Mucosa of descending colon (tissue), 3 donors: ENCODE results near the gene FAM133A. TPM values are rescaled to one million over a fixed set of nuclear protein-coding genes. Genes with fewer than 3 reads are reported as not detected.

Source experiments
- ATAC-seq: fragments of 200-7000 bp; cut with Tn5 transposase; one replicate; pipeline ENCODE4 v1.9.1; 2020; ENCODE audit warnings: mild to moderate bottlenecking, moderate library complexity
- DNase-seq, 3 donors: peaks; one replicate each; pipeline ENCODE4 v3.0.0-alpha.2; 2020
- H3K36me3 ChIP-seq: fragments of 200-600 bp; one replicate; pipeline ENCODE4 v1.8.0; 2021; ENCODE audit warnings: low read depth, mild to moderate bottlenecking
- H3K4me1 ChIP-seq: fragments of 200-600 bp; one replicate; pipeline ENCODE4 v1.8.0; 2021; ENCODE audit warnings: low read depth, mild to moderate bottlenecking
- H3K4me3 ChIP-seq: fragments of 200-600 bp; one replicate; pipeline ENCODE4 v1.8.0; 2021; ENCODE audit warnings: mild to moderate bottlenecking
- H3K9me3 ChIP-seq: fragments of 200-600 bp; one replicate; pipeline ENCODE4 v1.8.0; 2021; ENCODE audit warnings: mild to moderate bottlenecking
- intact Hi-C, 2 donors: fragments of 100-400 bp; cut with DNase I in 1 of 2; cut with micrococcal nuclease in 1 of 2; formaldehyde crosslinking; loops; one replicate each; pipeline versions ENCODE4 v1.11.0 to v1.11.1; 2022; cut with DNase I, micrococcal nuclease
- total RNA-seq, 3 donors: library from RNA; stranded (reverse); fragmentation: NEBNext Ultra II Directional in 2 of 3; extraction: Animal tissue kit (Norgen Biotek cat#: 25700) in 2 of 3; gene quantifications; one replicate each; pipeline versions ENCODE4 v1.2.1 to v1.2.4, GENCODE V29; 2021 to 2023
- TF ChIP-seq, protein P1 (sequence below): fragments of 200-600 bp; IDR thresholded peaks from one replicate; pipeline ENCODE4 v1.8.0; 2022; ENCODE audit warnings: antibody characterized with exemption, mild to moderate bottlenecking
- donor health status: DM: no; HTN: no; CAD: no; lungs with moderate emphysema.
- donor health status: DM: no; HTN: no; CAD: no.
- donor health status: DM: no; HTN: yes; CAD: no.

The FAM133A gene
- total RNA-seq, 3 donors from 2014 or later, result 0.14 to 0.19 TPM; not detected in 1

GRCh38 chrX:93695981-93696380, 22.0 kb downstream of the FAM133A start:
- ATAC-seq, result no peak
- intact Hi-C loops, result no loop called here
- TF ChIP-seq, protein P1, sequence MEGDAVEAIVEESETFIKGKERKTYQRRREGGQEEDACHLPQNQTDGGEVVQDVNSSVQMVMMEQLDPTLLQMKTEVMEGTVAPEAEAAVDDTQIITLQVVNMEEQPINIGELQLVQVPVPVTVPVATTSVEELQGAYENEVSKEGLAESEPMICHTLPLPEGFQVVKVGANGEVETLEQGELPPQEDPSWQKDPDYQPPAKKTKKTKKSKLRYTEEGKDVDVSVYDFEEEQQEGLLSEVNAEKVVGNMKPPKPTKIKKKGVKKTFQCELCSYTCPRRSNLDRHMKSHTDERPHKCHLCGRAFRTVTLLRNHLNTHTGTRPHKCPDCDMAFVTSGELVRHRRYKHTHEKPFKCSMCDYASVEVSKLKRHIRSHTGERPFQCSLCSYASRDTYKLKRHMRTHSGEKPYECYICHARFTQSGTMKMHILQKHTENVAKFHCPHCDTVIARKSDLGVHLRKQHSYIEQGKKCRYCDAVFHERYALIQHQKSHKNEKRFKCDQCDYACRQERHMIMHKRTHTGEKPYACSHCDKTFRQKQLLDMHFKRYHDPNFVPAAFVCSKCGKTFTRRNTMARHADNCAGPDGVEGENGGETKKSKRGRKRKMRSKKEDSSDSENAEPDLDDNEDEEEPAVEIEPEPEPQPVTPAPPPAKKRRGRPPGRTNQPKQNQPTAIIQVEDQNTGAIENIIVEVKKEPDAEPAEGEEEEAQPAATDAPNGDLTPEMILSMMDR, result no peak
- Histone ChIP-seq H3K4me1 (no peaks in the 10 kb centered on the region), H3K4me3 (no peak overlapping the region), H3K36me3 (no peaks in the 10 kb centered on the region), H3K9me3 (no peaks in the 10 kb centered on the region)
- no peak for DNase-seq

DNA sequence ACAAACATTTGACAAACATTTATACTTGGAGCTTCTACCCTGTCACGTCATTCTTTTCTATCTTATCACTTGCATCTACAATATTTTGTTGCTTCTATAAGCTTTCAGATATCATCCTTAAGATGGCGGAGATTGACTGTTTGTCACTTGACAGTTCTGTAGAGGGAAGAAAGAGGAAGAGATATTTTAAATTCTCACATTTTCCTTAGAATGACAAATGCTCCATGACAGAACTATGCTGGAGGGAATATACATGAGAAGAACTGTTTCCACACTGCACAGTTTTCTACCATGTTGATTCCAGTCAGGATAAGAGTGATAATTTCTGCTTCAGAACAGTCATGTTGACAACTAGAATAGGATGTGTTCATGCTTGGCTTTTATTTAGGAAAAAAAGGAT, 29.7 kb downstream of the FAM133A start:
- ATAC-seq, result no peak
- TF ChIP-seq, protein P1, result no peak
- intact Hi-C loops, result no loop called here

GRCh38 chrX:93711076-93711475, 37.1 kb downstream of the FAM133A start:
- TF ChIP-seq, protein P1, result no peak
- Histone ChIP-seq H3K4me1 (no peaks in the 10 kb centered on the region), H3K4me3 (no peak overlapping the region), H3K36me3 (no peaks in the 10 kb centered on the region), H3K9me3 (no peaks in the 10 kb centered on the region)
- intact Hi-C loops, result no loop called here
- ATAC-seq (no peak), DNase-seq (no peak)

More for the DNA sequence above, 29.7 kb downstream of the FAM133A start:
- Histone ChIP-seq H3K4me1 (no peaks in the 10 kb centered on the region), H3K9me3 (no peaks in the 10 kb centered on the region), H3K36me3 (no peaks in the 10 kb centered on the region), H3K4me3 (no peak overlapping the region)
- no peak for DNase-seq

DNA sequence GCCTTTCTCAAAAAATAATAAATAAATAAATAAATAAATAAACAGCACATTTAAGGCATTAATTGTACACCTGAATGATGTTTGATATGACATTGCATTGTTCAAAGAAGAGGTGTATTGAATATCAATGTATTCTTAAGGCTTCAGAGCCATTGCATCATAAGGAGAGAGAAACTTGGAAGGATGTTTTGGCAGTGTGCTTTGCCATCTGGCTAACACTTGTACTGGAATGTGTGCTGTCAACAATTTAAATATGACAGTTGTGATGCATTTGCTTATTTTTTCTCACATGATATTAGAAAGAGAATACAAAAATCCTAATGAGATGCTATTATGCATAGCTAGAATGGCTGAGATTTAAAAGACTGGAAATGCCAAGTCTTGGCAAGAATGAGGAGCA, 67.8 kb downstream of the FAM133A start:
- Histone ChIP-seq H3K9me3 (no peaks in the 10 kb centered on the region), H3K4me3 (no peak overlapping the region), H3K4me1 (no peaks in the 10 kb centered on the region), H3K36me3 (no peaks in the 10 kb centered on the region)
- ATAC-seq (no peak), DNase-seq (no peak)
- TF ChIP-seq, protein P1, result no peak
- intact Hi-C loops, result no loop called here

GRCh38 chrX:93760163-93760562, 86.2 kb downstream of the FAM133A start:
- no peaks in the 10 kb centered on the region for H3K36me3 ChIP-seq
- intact Hi-C loops, result no loop called here
- no peaks in the 10 kb centered on the region for H3K9me3 ChIP-seq
- DNase-seq (no peak), ATAC-seq (no peak)
- TF ChIP-seq, protein P1, result no peak
- H3K4me3 ChIP-seq, result no peak overlapping the region
- H3K4me1 ChIP-seq, result no peaks in the 10 kb centered on the region

Other genes starting within 250 kb of the FAM133A start
- gene NAP1L3, start 628 bp upstream of the FAM133A start, total RNA-seq, result 1 to 10 TPM in 2 of 3 donors, under 1 TPM in 1; 0.67 to 4.7 (median 1.4) TPM